HL-60 (cell line): ENCODE measurements around the gene HPSE2.

ENCODE experiments used
- DNase-seq, 2 experiments: peaks; one replicate each; pipeline ENCODE4 v3.0.0-alpha.2; 2010 to 2020; ENCODE audit warnings: low read depth in 1 of 2, low spot score in 1 of 2
- H3K27ac ChIP-seq: fragments of 250-450 bp; sonication (Bioruptor Pico); replicated peaks from 2 replicates; pipeline ENCODE4 v1.5.1; 2020; ENCODE audit warnings: mild to moderate bottlenecking, moderate library complexity
- H3K27me3 ChIP-seq: fragments of 250-450 bp; sonication (Bioruptor Pico); 2 replicates; pipeline ENCODE4 v1.5.1; 2021; ENCODE audit warnings: mild to moderate bottlenecking, moderate library complexity; ENCODE audit not compliant: insufficient read depth, poor library complexity, severe bottlenecking
- H3K4me3 ChIP-seq: replicated peaks from 2 replicates; pipeline ENCODE4 v1.5.1; 2011; ENCODE audit warnings: mild to moderate bottlenecking, control low read depth, low read length; ENCODE audit not compliant: insufficient read depth
- CTCF ChIP-seq: IDR thresholded peaks from one replicate; pipeline ENCODE4 v1.5.1; 2011; ENCODE audit warnings: low read length, control low read depth, inconsistent platforms; ENCODE audit not compliant: insufficient read depth
- GABPA ChIP-seq: IDR thresholded peaks from 2 replicates; pipeline ENCODE4 v1.6.1; 2012; ENCODE audit warnings: low read depth
- POLR2AphosphoS5 ChIP-seq: IDR thresholded peaks from 2 replicates; pipeline ENCODE4 v1.6.1; 2012; ENCODE audit warnings: low read depth
- SPI1 ChIP-seq: IDR thresholded peaks from 2 replicates; pipeline ENCODE4 v1.6.1; 2012; ENCODE audit warnings: low read depth, mild to moderate bottlenecking, borderline replicate concordance
- TF ChIP-seq, protein P1 (sequence below): IDR thresholded peaks from 2 replicates; pipeline ENCODE4 v1.6.1; 2012; ENCODE audit warnings: low read depth; ENCODE audit not compliant: insufficient replicate concordance

Gene HPSE2

GRCh38 chr10:98646998-98647917 lies 588.4 kb downstream of the HPSE2 start:
- no peak for TF ChIP-seq SPI1
- no peak for TF ChIP-seq CTCF
- TF ChIP-seq, protein P1, sequence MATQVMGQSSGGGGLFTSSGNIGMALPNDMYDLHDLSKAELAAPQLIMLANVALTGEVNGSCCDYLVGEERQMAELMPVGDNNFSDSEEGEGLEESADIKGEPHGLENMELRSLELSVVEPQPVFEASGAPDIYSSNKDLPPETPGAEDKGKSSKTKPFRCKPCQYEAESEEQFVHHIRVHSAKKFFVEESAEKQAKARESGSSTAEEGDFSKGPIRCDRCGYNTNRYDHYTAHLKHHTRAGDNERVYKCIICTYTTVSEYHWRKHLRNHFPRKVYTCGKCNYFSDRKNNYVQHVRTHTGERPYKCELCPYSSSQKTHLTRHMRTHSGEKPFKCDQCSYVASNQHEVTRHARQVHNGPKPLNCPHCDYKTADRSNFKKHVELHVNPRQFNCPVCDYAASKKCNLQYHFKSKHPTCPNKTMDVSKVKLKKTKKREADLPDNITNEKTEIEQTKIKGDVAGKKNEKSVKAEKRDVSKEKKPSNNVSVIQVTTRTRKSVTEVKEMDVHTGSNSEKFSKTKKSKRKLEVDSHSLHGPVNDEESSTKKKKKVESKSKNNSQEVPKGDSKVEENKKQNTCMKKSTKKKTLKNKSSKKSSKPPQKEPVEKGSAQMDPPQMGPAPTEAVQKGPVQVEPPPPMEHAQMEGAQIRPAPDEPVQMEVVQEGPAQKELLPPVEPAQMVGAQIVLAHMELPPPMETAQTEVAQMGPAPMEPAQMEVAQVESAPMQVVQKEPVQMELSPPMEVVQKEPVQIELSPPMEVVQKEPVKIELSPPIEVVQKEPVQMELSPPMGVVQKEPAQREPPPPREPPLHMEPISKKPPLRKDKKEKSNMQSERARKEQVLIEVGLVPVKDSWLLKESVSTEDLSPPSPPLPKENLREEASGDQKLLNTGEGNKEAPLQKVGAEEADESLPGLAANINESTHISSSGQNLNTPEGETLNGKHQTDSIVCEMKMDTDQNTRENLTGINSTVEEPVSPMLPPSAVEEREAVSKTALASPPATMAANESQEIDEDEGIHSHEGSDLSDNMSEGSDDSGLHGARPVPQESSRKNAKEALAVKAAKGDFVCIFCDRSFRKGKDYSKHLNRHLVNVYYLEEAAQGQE, result no peak
- no peak for TF ChIP-seq POLR2AphosphoS5
- TF ChIP-seq GABPA, result no peak
- peaks cover 4% of the 10 kb centered on the region for H3K27me3 ChIP-seq
- no peak overlapping the region for H3K27ac ChIP-seq
- no peak overlapping the region for H3K4me3 ChIP-seq
- DNase-seq, result no peak

DNA sequence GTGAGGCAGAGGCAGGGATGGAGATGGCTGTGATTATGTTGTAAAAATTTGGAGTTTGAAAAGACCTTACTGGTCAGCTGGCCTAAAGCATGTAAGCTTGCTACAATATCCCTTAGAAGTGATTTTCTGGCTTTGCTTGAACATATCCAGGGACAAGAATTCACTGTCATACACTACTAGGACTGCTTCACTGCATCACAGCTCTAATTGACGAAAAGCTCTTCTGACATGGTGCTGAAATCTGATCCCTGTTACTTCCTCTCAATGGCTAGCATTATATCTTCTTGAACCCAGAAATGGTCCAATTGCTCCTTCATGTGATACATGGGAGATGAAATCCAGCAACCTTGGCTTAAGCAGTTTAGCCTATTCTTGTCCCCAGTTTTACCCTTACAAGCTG lies 591.2 kb downstream of the HPSE2 start:
- no peak for DNase-seq
- TF ChIP-seq SPI1, result no peak
- TF ChIP-seq GABPA, result no peak
- TF ChIP-seq CTCF, result no peak
- TF ChIP-seq, protein P1, result no peak
- no peak for TF ChIP-seq POLR2AphosphoS5
- H3K27ac ChIP-seq, result no peak overlapping the region
- peaks cover 3% of the 10 kb centered on the region for H3K27me3 ChIP-seq
- H3K4me3 ChIP-seq, result no peak overlapping the region

- Histone ChIP-seq H3K27ac (no peak overlapping the region), H3K27me3 (peaks cover 3% of the 10 kb centered on the region), H3K4me3 (no peak overlapping the region)
- DNase-seq, result no peak
- TF ChIP-seq GABPA (no peak), SPI1 (no peak), CTCF (no peak)
- TF ChIP-seq, protein P1, result no peak
Measured at GRCh38 chr10:98642281-98642680, 593.4 kb downstream of the HPSE2 start.
